ENCODE data around the gene SMIM8. TPM values are rescaled to one million over a fixed set of nuclear protein-coding genes. Genes with fewer than 3 reads are reported as not detected.
"Not testable (repeated sequence)": the region's sequence is repeated elsewhere in the genome, so short reads cannot be mapped to it uniquely, and the experiment has no call there.

SMIM8 gene
- total RNA-seq, 1 donor from 2014 or later, result 22.5 TPM

DNA sequence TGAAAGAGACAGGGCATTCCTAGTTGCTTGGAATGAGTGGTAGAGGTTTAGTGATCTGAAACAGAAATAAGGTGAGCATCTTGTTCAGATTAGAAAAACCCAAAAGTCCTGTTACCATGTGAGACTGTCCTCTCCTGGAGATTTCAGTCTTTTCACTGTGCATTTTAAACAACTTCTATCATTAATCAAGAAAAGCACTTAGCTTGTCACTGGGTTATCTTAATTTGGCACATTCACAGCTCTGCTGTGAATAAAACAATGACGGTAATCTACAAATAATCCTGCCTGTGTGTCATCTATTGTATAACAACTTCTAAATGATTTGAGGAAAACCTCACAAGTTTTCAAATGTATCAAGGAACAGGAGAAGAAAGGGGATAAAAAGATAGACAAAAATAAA lies 9.5 kb upstream of the SMIM8 start:
- Mint-ChIP-seq H3K27me3 (ENCODE audit: unreplicated experiment) (no peaks in the 10 kb centered on the region), H3K9me3 (ENCODE audit: unreplicated experiment) (no peaks in the 10 kb centered on the region), H3K4me1 (ENCODE audit: low read depth, unreplicated experiment) (no peaks in the 10 kb centered on the region), H3K36me3 (ENCODE audit: unreplicated experiment) (no peaks in the 10 kb centered on the region), H3K27ac (ENCODE audit: unreplicated experiment) (no peak overlapping the region), H3K4me3 (ENCODE audit: unreplicated experiment) (no peak overlapping the region)
- TF ChIP-seq, protein P1, sequence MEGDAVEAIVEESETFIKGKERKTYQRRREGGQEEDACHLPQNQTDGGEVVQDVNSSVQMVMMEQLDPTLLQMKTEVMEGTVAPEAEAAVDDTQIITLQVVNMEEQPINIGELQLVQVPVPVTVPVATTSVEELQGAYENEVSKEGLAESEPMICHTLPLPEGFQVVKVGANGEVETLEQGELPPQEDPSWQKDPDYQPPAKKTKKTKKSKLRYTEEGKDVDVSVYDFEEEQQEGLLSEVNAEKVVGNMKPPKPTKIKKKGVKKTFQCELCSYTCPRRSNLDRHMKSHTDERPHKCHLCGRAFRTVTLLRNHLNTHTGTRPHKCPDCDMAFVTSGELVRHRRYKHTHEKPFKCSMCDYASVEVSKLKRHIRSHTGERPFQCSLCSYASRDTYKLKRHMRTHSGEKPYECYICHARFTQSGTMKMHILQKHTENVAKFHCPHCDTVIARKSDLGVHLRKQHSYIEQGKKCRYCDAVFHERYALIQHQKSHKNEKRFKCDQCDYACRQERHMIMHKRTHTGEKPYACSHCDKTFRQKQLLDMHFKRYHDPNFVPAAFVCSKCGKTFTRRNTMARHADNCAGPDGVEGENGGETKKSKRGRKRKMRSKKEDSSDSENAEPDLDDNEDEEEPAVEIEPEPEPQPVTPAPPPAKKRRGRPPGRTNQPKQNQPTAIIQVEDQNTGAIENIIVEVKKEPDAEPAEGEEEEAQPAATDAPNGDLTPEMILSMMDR (IDR thresholded peaks at IDR 0.05; ENCODE audit: partially characterized antibody, unreplicated experiment), result no peak
- DNase-seq, result no peak

DNA sequence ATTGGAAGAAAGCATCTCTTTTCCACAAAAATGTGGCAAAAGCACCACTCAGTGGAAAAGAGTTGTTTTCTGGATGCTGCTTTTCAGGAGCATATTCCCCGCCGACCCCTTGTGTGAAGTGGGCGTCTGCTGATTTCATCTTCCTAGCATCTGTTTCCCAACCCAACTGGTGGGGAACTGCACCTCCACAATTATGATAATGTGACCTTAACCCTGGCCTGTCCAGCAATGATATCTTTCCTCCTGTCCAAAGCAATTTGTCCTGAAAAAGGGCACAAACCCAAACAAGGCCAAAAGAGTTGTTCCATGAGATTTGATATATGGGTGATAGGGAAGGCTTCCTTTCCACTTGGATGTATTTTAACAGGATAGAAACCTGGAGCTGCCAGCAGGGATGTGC lies 7.3 kb upstream of the SMIM8 start:
- Mint-ChIP-seq H3K4me1 (ENCODE audit: low read depth, unreplicated experiment) (no peaks in the 10 kb centered on the region), H3K36me3 (ENCODE audit: unreplicated experiment) (no peaks in the 10 kb centered on the region), H3K27ac (ENCODE audit: unreplicated experiment) (no peak overlapping the region), H3K4me3 (ENCODE audit: unreplicated experiment) (no peak overlapping the region), H3K9me3 (ENCODE audit: unreplicated experiment) (no peaks in the 10 kb centered on the region), H3K27me3 (ENCODE audit: unreplicated experiment) (no peaks in the 10 kb centered on the region)
- DNase-seq, result no peak
- TF ChIP-seq, protein P1 (IDR thresholded peaks at IDR 0.05; ENCODE audit: partially characterized antibody, unreplicated experiment), result no peak

DNA sequence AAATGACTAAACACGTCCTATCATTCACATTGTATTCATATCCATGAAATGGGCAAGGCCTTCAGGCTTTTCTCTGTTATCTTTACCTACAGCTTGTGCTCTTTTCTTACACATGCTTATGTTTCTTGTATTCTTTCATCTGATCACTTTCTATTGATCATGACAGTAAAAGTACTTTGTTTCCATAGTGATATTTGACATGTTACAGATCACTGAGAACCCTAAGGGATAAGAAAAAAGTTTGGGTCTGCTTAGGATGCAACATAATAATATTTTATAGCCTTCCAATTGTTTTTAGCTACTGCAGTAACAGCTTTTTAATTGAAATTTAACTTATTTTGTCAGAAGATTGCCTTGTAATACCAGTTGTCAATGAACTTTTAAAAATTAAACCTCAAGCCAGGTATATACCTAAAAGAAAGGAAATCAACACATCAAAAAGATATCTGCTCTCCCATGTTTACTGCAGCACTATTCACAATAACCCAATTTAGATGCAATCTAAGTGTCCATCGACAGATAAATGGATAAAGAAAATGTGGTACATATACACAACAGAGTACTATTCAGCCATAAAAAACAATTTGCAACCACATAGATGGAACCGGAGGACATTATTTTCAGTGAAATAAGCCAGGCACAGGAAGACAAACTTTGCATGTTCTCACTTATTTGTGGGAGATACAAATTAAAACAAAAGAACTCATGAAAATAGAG lies 3.0 kb upstream of the SMIM8 start:
- TF ChIP-seq, protein P1 (IDR thresholded peaks at IDR 0.05; ENCODE audit: partially characterized antibody, unreplicated experiment), result no peak
- no peak overlapping the region for H3K27ac Mint-ChIP-seq (ENCODE audit: unreplicated experiment)
- H3K4me1 Mint-ChIP-seq (ENCODE audit: low read depth, unreplicated experiment), result no peaks in the 10 kb centered on the region
- H3K27me3 Mint-ChIP-seq (ENCODE audit: unreplicated experiment), result no peaks in the 10 kb centered on the region
- H3K36me3 Mint-ChIP-seq (ENCODE audit: unreplicated experiment), result no peaks in the 10 kb centered on the region
- DNase-seq, result no peak
- H3K9me3 Mint-ChIP-seq (ENCODE audit: unreplicated experiment), result peaks cover 2% of the 10 kb centered on the region
- H3K4me3 Mint-ChIP-seq (ENCODE audit: unreplicated experiment), result no peak overlapping the region

GRCh38 chr6:87323880-87324279 lies 1.5 kb downstream of the SMIM8 start:
- H3K36me3 Mint-ChIP-seq (ENCODE audit: unreplicated experiment); H3K27ac Mint-ChIP-seq (ENCODE audit: unreplicated experiment); H3K27me3 Mint-ChIP-seq (ENCODE audit: unreplicated experiment); H3K4me1 Mint-ChIP-seq (ENCODE audit: low read depth, unreplicated experiment); DNase-seq; H3K9me3 Mint-ChIP-seq (ENCODE audit: unreplicated experiment): not testable (repeated sequence)
- H3K4me3 Mint-ChIP-seq (ENCODE audit: unreplicated experiment), result peak overlapping the region; percentile 55

DNA sequence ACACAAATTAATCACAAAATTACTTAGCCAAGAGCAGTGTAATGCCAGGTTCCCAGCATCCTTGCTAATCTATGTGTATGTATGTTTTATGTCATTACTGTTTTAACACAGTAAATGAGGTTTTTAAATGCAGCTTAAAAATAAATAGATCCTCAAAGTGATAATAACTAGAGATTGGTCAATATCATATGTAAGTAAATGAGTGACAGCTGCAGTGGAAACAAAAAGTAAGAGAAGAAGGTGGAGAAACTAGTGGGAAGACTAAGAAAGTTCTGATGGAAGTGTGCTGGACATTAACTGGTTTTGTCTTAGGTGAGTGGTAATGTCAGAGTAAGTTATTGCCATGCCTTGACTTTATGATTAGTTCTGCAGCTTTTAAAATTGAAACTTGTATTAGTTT lies 8.6 kb downstream of the SMIM8 start:
- TF ChIP-seq, protein P1 (IDR thresholded peaks at IDR 0.05; ENCODE audit: partially characterized antibody, unreplicated experiment), result no peak
- DNase-seq, result no peak
- peaks cover 7% of the 10 kb centered on the region for H3K9me3 Mint-ChIP-seq (ENCODE audit: unreplicated experiment)
- H3K27me3 Mint-ChIP-seq (ENCODE audit: unreplicated experiment), result no peaks in the 10 kb centered on the region
- H3K27ac Mint-ChIP-seq (ENCODE audit: unreplicated experiment), result no peak overlapping the region
- peaks cover 8% of the 10 kb centered on the region for H3K4me1 Mint-ChIP-seq (ENCODE audit: low read depth, unreplicated experiment)
- no peak overlapping the region for H3K4me3 Mint-ChIP-seq (ENCODE audit: unreplicated experiment)
- H3K36me3 Mint-ChIP-seq (ENCODE audit: unreplicated experiment), result peaks cover 9% of the 10 kb centered on the region
